HUES48 (cell line): ENCODE data around the gene TNFAIP8.

Experiments
- H3K27ac ChIP-seq: one replicate; pipeline ENCODE4 v1.7.0; 2013; ENCODE audit warnings: low read depth, low read length, inconsistent platforms
- H3K27me3 ChIP-seq: 2 replicates; pipeline ENCODE4 v1.6.1; 2013; ENCODE audit warnings: mild to moderate bottlenecking, low read length; ENCODE audit not compliant: control insufficient read depth, insufficient read depth
- H3K36me3 ChIP-seq: 2 replicates; pipeline ENCODE4 v1.6.1; 2013; ENCODE audit warnings: low read length; ENCODE audit not compliant: control insufficient read depth, insufficient read depth
- H3K4me1 ChIP-seq: 2 replicates; pipeline ENCODE4 v1.6.1; 2013; ENCODE audit warnings: mild to moderate bottlenecking, low read length; ENCODE audit not compliant: control insufficient read depth, insufficient read depth
- H3K4me3 ChIP-seq: 2 replicates; pipeline ENCODE4 v1.5.1; 2013; ENCODE audit warnings: mild to moderate bottlenecking, low read depth, low read length
- H3K9ac ChIP-seq: 2 replicates; pipeline ENCODE4 v1.6.1; 2013; ENCODE audit warnings: mild to moderate bottlenecking, low read depth, low read length, moderate library complexity
- H3K9me3 ChIP-seq: 2 replicates; pipeline ENCODE4 v1.6.1; 2013; ENCODE audit warnings: low read length; ENCODE audit not compliant: control insufficient read depth, insufficient read depth

Gene TNFAIP8

GRCh38 chr5:119398727-119399466 lies 43.1 kb downstream of the TNFAIP8 start:
- no peaks in the 10 kb centered on the region for H3K27me3 ChIP-seq
- peaks cover 21% of the 10 kb centered on the region for H3K4me1 ChIP-seq
- H3K4me3 ChIP-seq: no peak overlapping the region
- no peaks in the 10 kb centered on the region for H3K36me3 ChIP-seq
- H3K9me3 ChIP-seq: no peaks in the 10 kb centered on the region
- no peak overlapping the region for H3K27ac ChIP-seq
- no peak overlapping the region for H3K9ac ChIP-seq

DNA sequence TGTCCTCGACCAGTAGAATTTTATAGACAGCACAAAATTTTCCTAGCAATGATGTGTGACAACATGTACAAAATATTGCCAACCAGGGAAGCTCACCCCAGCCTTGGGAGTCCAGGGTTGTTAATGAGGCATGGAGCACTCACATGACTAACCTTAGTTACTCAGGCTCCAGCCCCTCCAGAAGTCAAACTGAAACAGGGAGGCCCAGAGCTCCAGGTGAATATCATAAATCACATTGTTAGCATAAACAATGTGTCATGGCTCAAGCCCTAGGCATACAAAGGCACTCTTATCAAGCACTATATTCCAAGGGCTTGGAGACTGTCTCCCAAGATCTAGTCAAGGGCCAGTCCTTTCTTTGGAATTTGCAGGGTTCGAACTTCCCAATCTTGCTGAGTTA lies 44.4 kb downstream of the TNFAIP8 start:
- Histone ChIP-seq H3K4me1 (peaks cover 26% of the 10 kb centered on the region), H3K36me3 (no peaks in the 10 kb centered on the region), H3K9ac (no peak overlapping the region), H3K27ac (no peak overlapping the region), H3K9me3 (no peaks in the 10 kb centered on the region), H3K27me3 (no peaks in the 10 kb centered on the region), H3K4me3 (no peak overlapping the region)

- Histone ChIP-seq H3K27me3 (no peaks in the 10 kb centered on the region), H3K4me3 (no peak overlapping the region), H3K36me3 (no peaks in the 10 kb centered on the region), H3K9ac (no peak overlapping the region), H3K27ac (peak overlapping the region; percentile 13), H3K9me3 (no peaks in the 10 kb centered on the region), H3K4me1 (peaks cover 28% of the 10 kb centered on the region)
Measured at GRCh38 chr5:119402081-119402480, 46.3 kb downstream of the TNFAIP8 start.

- no peaks in the 10 kb centered on the region for H3K9me3 ChIP-seq
- no peak overlapping the region for H3K4me3 ChIP-seq
- peak overlapping the region; percentile 13 for H3K27ac ChIP-seq
- no peaks in the 10 kb centered on the region for H3K27me3 ChIP-seq
- H3K4me1 ChIP-seq: peaks cover 28% of the 10 kb centered on the region
- H3K36me3 ChIP-seq: no peaks in the 10 kb centered on the region
- no peak overlapping the region for H3K9ac ChIP-seq
Measured at GRCh38 chr5:119402555-119402954, 46.7 kb downstream of the TNFAIP8 start.

DNA sequence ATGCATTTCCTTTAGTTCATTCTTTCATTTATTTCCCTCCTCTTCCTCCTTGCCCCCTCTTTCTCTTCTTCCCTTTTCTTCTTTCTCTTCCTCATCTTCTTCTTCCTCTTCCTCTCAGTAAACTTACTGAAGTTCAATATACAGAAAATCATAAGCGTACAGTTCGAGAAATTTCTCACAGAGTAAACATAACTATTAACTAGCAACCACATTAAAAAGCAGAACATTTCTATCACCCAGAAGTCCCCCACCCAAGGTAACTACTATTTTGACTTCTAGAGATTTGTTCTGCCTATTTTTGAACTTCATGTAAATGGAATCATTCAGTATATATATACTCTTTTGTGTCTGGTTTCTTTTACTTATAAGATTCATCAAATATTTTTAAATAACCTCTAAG lies 48.2 kb downstream of the TNFAIP8 start:
- no peaks in the 10 kb centered on the region for H3K36me3 ChIP-seq
- peaks cover 28% of the 10 kb centered on the region for H3K4me1 ChIP-seq
- no peaks in the 10 kb centered on the region for H3K9me3 ChIP-seq
- no peak overlapping the region for H3K9ac ChIP-seq
- H3K27ac ChIP-seq: no peak overlapping the region
- H3K4me3 ChIP-seq: no peak overlapping the region
- no peaks in the 10 kb centered on the region for H3K27me3 ChIP-seq

- Histone ChIP-seq H3K9ac (no peak overlapping the region), H3K4me3 (no peak overlapping the region), H3K4me1 (peaks cover 28% of the 10 kb centered on the region)
Measured at GRCh38 chr5:119405419-119405818, 49.6 kb downstream of the TNFAIP8 start.

DNA sequence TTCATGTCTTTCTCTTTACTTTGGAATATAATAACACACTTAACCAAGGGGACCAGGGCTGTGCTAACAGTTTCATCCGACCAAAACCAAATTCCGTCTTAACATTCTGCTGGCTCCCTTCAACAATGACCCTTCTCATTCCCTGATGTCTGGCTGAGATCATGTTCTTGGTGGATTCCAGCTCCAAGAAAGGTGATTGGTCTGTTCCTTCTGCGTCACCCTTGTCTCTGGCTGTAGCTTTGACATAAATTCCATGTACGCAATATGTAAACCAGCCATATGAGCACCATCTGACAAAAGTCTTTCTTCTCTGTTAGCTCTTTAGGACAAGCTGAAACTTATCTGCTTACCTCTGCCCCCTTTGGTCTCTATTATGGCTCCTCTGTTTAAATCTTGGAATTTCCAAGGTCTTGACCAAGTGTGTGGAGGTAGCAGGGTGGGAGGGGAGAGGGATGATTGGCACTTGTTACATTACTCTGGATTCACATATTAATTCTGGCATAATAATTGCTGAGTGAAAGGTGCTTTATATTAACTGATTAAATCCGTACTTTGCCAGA lies 50.8 kb downstream of the TNFAIP8 start:
- no peak overlapping the region for H3K27ac ChIP-seq
- H3K9ac ChIP-seq: no peak overlapping the region
- H3K4me1 ChIP-seq: peaks cover 31% of the 10 kb centered on the region
- H3K4me3 ChIP-seq: no peak overlapping the region
- no peaks in the 10 kb centered on the region for H3K36me3 ChIP-seq
- H3K27me3 ChIP-seq: no peaks in the 10 kb centered on the region
- no peaks in the 10 kb centered on the region for H3K9me3 ChIP-seq

More at GRCh38 chr5:119405419-119405818, 49.6 kb downstream of the TNFAIP8 start:
- no peaks in the 10 kb centered on the region for H3K27me3 ChIP-seq
- no peaks in the 10 kb centered on the region for H3K36me3 ChIP-seq
- H3K27ac ChIP-seq: no peak overlapping the region
- no peaks in the 10 kb centered on the region for H3K9me3 ChIP-seq

DNA sequence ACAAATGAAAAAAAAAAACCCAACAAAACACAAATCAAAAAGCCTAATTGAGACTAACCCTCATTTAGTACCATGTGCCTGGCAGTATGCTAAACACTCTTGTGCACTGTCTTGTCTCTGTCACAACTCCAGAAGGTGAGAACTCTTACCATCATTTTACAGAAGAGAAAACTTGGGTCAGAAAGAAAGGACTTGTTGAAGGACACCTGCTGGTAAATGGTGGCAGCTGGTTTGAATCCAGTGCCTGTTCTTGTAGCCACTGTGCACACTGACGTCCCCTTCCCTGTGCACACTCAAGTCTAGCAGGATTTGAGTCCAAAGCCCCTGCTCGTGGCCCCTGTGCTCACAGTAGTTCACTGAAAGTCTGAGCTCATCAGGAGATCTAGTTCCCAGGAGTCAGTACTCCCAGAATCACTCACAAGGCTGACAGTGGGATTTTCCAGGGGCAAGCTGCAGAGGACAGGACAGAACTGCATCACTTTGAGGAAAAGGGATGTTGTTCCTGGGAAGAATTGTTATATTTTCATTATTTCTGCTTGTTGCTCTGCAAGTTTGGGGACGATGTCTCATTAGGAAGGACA lies 53.5 kb downstream of the TNFAIP8 start:
- Histone ChIP-seq H3K4me1 (peaks cover 15% of the 10 kb centered on the region), H3K27me3 (no peaks in the 10 kb centered on the region), H3K4me3 (no peak overlapping the region), H3K9ac (no peak overlapping the region), H3K36me3 (no peaks in the 10 kb centered on the region), H3K27ac (no peak overlapping the region), H3K9me3 (no peaks in the 10 kb centered on the region)

- Histone ChIP-seq H3K36me3 (no peaks in the 10 kb centered on the region), H3K27ac (no peak overlapping the region), H3K4me1 (peaks cover 9% of the 10 kb centered on the region), H3K4me3 (no peak overlapping the region), H3K9ac (no peak overlapping the region), H3K9me3 (no peaks in the 10 kb centered on the region), H3K27me3 (no peaks in the 10 kb centered on the region)
Measured at GRCh38 chr5:119410448-119411159, 54.8 kb downstream of the TNFAIP8 start.

DNA sequence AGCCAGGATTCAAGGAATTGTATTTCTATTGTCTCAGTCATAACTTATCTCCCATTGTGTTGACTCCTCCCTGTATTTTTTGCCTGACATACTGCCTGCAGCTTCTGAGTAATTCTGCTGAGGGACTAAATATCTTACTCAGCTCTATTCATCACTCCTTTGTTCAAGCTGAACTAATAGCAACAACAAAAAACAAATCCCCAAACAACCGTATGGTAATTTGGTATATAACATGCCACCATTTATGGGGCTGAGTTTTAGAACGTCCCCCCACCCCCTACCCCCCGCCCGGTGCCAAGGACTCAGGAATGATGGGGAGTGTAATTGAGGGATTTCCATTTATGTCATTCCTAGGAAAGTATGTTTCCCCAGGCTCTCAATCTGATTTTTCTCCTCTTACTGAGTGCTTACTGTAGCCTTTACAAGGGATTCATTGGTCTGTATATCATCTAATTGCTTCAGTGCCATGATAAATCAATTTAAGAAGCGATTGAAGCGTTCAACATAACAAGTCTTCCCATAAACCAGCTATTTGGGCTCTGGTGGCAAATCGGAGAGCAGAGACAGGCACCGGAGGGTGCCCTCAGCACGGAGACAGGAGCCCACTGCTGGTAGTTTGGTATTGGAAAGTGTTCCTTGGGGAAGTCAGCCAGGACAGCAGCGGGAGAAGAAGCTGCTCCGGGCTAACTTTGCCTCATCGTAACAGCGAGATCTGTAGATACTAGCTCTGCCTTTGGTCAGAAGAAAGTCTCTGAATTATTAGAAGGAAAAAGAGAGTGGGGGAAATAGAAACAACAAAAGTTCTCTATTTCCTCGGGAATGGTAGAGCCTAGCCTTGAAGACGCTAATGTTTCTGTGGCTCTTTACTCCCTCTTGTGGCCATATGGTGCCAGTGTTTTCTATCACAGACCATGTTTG lies 55.8 kb downstream of the TNFAIP8 start:
- peak overlapping the region; percentile 36 for H3K27ac ChIP-seq
- H3K4me1 ChIP-seq: peaks cover 9% of the 10 kb centered on the region
- no peaks in the 10 kb centered on the region for H3K36me3 ChIP-seq
- H3K9ac ChIP-seq: 0 out of 2 replicates have a peak overlapping the region, but pooled peaks have one; percentile 53
- peak overlapping the region; percentile 88 for H3K4me3 ChIP-seq
- no peaks in the 10 kb centered on the region for H3K9me3 ChIP-seq
- no peaks in the 10 kb centered on the region for H3K27me3 ChIP-seq
